IPS DF 19.7 (cell line): ENCODE measurements around the gene CDH23.

Experiments used
- DNase-seq: peaks from one replicate; pipeline ENCODE4 v3.0.0-alpha.2; 2013; ENCODE audit warnings: low read depth, low spot score

Gene CDH23

DNA sequence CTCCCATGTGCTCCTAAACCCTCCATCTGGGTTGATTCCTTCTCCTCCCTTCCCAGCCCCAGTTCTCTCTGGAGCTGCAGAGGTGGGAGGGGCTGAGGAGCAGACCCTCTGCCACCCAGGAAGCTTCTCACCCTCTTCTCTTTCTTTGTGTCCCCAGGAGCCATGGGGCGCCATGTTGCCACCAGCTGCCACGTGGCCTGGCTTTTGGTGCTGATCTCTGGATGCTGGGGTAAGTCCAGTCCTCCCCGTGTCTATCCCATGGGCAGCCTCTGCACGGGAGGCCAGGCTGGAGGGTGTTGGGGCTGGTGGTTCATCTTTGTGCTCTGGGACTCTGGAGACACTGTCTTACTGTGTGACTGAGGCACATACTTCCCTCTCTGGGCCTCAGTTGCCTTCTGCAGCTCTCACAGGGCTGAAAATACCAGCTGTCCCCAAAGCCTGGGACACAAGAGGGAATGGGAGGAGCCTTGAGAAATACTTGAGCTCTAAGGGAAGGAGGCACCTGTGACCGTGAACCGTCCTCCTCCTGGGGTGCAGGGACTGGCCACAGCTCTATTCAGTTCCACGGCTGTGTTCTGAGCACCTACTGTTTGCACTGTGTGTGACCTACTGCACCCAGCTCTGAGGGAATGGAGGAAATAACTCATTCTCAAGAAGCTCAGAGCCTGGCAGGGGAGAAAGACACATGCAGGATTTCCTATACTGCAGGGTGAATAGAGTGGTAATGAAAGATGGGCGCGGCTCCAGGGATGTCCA is 43.1 kb downstream of the CDH23 start:
- no peak for DNase-seq

DNA sequence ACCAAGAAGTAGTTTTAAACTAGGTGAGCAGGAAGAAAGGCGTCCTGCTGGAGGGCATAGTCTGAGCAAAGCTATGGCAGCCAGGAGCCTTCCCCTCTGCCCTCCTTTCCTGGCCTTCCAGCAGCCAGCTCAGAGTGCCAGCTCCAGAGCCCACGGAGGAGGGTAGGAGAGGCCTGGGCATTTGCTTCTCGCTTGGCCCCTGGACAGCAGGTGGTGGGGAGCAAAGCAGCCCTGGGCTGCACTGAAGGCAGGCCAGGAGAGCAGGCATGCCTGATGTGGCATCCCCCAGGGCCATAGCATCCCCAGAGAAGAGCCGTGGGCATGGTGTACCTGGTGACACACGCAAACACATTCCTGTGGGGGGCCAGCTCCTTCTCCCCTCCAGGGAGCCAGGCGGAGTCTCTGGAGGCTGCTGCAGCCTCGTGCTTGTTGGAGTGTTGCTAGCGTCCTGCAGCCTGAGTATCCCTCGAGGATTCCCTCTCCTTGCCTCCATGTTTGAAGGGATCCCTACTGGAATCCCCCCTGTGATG is 43.9 kb downstream of the CDH23 start:
- no peak for DNase-seq

DNA sequence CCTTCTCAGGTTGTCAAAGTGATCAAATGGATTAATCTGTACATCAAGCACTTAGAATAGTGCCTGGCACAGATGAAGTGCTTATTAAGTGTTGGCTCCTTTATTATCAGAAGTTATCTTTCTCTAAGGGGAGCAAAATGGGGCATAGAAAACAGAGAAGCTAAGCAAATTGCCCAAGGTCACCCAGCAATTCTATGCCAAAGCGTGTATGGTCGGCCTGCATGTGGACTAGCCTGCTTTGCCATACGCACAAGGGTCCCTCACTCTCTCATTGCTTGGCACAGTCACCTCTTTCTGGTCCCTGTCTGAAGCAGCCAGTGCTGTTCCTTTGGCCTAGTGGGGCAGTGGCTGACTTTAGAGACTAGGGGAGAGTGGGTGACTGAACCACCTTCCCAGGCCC is 45.3 kb downstream of the CDH23 start:
- no peak for DNase-seq

DNA sequence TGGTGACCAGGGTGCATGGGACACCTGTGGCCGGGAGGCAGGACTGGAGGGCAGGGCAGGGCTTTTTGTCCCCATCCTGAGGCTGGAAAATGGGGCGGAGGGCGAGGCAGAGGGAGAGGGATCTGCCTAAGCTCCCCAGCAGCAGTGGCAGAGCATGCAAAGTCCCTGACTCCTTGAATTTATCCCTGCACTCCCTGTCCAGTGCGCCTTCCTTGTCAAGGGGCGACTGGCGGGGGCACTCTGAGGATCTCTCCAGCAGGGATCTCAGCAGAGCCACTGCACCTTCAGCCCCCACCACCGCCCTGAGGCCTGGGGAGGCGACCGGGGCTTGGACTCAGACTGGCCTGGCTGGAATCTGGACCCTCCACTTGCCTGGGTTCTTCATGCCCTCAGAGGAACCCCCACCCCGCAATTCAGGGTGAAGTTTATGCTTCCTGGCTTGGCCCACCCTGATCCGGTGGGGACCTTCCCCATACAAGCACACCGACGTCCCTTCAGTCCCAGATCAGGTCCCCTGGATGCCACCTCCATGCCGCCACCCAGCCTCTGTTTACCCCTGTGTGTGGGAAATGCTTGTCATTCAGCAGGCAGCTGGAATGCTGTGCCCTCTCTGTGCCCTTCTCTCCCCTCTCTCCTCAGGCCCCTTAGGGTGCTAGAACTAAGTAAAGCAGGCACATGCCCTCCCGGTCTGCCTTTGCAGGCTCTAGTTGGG is 46.3 kb downstream of the CDH23 start:
- no peak for DNase-seq

DNA sequence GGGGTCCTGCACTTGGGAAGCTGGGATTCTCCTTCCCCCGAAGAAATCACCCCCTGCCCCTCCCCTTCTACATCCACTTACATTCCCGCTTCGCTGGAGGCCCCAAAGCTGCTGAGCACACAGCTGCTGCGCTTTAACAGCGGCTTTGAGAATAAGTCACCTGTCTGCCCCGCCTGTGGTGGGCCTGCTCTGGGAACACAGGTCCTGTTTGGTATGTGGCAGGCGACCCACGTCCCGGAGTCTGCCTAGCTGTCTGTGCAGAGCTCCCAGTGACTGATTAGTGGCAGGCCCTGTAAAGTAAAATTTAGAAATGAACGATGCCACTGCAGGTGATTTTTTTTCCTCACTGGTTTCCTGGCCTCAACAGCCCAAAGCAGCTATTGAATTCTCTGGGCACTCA is 47.0 kb downstream of the CDH23 start:
- DNase-seq: no peak

DNA sequence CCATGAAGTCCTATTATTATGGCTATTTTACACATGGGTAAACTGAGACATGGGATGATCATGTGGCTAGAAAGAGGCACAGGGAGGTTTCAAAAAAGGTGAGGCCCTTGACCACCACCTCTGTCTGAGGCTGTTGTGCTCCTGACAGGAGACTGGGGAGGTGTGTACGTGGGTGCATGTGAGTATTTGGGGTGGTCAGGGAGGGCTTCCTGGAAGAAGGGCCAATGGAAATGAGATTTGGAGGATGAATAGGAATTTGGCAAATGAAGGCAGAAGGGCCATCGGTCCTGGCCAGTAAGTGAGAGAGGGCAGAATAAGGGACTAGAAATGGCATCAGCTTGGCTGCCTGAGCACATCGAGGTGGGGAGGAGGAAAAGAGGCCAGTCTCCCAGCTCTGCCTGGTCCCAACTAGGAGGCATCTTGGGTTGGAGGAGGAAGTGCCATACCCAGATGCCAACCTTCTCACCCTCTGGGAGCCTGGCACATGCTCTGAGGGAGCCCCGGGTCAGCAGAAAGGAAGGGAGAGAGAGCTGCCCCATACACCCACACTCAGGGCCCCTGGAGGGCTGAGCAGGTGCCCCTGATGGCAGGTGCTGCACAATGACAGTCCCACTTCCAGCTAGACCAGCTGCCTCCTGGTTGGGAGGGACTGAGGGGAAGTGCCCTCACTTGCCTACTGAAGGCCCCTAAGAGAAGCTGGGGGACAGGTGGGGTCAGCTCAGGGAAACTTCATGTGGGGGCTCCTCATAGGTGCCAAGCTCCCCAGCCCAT is 47.7 kb downstream of the CDH23 start:
- no peak for DNase-seq

DNA sequence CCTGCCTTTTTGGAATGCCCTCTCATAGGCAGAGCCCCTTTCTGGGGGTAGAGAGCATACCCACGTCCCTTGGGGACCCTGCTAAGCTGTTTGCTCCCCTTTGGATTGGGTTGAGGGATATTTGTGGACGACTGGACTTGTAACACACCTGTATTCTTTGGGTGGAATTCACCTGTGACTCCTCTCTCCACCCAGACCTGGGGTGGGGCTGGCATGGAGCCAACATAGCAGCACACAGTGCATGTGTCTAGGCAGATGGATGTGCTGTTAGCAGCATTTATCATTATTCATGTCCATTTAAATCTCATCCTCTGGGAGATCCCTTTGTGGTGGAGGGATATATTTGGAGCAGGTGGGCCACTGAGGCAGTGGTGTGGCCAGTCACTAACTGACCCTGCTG is 51.0 kb downstream of the CDH23 start:
- no peak for DNase-seq

DNA sequence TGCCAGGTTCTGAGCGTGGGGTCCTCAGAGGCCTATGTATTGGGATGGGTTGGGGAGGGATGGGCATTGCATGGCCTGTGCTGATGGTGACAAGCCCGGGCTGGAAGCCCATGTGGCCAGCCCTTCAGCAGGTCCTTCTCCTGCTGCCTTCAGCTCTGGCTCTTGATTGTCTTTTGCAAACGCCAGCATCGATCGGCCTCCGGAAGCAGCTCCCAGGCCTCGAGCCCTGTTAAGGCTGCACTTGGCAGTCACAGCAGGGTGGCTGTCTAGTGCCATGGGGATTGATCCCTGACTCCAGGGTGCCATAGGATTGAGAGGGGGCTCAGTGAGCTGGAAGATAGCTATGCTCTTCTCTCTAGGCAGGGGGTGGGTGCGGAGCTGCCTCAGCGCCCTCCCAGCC is 51.4 kb downstream of the CDH23 start:
- no peak for DNase-seq

DNA sequence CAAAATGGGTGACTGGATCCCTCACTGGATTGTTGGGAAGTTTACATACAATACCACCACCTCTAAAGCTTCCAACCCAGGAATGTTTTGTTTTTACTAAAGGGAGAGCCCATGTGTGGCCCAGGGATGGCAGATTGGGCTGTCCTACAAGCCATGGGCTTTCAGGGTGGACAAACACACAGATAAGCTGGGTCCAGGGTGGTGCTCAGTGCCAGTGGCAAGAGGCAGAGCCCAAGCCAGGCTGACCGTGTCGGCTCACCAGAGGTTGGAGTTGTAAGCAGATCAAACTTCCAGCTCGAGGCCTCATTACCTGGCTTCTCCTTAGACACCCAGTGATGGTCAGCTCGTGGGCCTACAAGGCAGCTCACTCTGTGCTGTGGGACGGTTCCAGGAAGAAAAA is 52.3 kb downstream of the CDH23 start:
- DNase-seq: no peak

DNA sequence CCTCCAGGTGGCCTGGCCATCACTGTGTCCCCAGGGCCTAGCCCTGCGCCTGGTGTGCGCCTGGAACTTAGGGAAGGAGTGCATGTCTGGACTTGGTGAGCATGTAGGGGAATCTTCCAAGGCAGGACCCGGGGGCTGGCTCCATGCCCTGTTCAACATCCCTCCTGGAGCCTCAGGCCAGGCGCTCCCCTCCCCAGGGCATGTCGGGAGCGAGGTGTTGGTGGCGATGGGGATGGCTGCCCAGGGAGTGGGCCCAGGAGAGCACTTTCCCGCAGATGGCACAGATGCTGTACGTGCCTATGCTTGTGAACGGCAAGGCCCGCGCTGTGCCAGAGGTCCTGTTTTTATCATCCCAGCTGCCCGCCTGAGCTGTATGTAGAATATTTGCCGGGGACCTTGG is 55.0 kb downstream of the CDH23 start:
- DNase-seq: no peak

DNA sequence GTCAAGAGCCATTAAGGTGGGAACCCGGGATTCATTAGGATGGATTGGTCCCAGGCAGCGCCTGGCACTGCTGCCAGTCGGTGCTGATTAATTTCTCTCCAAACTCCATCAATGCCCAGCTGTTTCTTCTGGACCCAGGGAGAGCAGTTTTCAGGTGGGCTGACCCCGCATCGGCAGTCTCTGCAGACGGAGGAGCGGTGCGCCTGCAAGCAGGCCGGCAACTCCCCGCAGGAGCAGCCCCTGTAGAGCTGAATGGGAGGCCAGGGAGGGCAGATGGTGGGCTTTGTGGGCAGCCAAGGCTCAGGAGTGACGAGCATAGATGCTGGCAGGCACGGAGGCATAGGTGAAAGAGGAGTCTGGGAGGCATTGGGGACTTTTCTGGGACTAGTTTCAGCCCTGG is 56.5 kb downstream of the CDH23 start:
- DNase-seq: no peak

DNA sequence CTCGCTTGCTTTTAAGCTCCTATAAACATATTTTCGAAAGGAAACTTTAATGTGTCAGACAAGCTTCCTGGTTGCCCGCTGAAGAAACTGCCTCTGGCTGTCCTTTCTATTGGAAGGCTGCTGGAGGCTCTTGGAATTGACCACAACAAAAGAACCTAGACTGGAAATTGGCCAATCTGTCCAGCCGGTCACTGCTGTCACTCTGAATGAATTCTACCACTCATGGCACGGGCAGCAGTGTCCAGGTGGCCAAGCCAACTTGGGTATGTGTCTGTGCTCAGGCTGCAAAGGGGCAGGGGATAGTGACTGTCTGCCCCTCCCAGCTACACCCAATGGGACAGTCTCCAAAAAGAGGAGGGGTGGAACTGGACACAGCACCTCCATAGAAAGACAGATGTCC is 57.6 kb downstream of the CDH23 start:
- DNase-seq: no peak

DNA sequence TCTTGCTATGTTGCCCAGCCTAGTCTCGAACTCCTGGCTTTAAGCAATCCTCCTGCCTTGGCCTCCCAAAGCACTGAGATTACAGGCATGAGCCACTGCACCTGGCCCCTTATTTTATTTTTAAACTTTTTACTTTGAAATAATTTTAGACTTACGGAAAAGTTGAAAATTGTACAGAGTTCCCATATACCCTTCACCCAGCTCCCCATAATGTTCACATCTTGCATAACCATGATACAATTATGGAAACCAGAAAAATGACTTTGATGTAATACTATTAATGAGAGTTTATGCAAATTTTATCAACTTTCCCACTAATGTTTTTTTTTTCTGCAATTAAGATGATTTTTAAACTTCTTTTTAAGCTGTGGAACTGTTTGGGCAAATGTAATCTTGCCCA is 58.3 kb downstream of the CDH23 start:
- no peak for DNase-seq

DNA sequence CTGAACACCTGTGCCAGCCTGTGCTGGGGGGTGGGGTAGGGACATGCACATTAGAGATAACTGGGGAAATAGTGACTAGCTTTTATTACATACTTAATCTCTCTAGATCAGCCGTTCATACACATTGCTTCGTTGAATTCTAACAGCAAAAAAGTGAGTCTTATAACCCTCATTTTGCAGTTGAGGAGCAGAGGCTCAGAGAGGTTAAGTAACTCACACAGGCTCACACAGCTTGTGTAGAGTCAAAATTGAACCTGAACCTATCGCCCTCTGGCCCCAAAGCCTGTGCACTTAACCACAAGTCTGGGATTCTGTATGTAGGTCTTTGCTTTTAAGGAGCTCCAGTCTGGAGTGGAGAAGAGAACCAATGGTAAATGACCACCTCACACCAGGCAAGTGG is 59.9 kb downstream of the CDH23 start:
- no peak for DNase-seq

DNA sequence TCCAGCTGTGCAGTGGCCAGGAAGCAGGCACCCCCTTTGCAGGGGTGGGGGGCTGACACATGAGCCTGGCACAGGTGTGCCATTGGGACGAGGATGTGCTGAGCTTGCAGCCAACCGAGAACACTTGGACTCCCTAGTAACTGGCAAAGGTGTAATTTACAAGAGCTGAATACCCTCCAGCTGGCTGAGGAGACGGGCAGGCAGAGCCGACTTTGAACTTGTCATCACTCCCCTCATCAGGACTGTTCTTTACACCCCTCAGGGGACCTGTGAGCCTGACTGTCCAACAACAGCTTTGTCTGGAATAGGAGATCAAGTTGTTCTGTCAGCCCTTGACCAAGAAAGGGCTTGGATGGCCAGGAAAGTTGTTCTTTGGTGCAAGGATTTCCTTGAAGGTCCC is 61.2 kb downstream of the CDH23 start:
- DNase-seq: no peak

DNA sequence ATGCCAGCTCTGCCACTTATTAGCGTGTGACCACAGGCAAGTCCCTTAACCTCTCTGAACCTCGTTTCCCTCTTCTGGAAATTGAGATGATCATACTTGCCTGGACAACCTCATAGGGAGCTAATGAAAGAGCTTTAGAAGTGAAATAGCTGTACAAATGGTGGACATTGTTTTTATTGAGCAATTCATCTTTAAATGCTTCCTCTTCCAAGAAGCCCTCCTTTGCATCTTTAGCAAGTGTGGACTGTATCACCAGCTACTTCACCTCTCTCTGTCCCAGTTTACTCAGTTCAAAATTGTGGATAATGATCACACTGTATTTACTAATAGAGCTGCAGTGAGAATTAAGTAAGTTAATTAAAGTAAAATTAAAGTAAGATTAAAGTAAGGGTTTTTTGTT is 61.7 kb downstream of the CDH23 start:
- no peak for DNase-seq

DNA sequence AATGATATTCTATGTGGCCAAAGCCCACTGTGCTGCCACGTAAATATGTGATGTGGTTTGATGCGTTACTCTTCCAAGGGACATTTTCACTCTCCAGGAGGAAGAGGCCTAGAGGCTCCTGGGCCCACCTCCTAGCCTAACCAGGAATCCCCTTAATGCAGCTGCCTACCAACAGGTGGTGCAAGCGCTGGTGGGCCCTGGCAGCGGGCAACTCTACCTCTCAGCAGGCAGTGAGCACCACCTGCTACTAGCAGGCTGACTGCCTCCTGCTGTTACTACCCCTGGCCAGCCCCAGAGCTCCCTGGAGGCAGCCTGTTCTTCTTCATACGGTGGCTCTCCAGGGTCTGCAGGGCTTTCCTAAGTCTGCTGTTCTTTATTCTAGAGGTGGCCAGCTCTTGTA is 62.8 kb downstream of the CDH23 start:
- no peak for DNase-seq

DNA sequence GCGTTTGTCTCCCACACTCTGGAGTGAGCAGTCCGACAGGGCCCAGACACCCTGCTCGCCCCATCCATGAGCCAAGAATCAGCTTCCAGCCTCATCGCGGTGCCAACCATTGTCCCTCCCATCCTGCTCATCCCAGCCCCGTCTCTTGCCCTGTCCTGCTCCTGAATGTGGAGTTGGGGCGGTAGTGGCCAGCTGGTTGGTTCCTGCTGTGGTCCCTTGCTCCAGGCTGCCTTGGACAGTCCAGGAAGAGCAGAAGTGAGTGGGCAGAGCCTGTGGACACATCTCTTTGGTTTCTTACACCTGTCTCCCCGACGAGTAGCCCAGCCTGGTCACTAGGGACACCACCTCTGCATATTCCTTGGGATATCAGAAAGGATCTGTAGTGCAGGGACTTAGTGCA is 63.9 kb downstream of the CDH23 start:
- DNase-seq: no peak

DNA sequence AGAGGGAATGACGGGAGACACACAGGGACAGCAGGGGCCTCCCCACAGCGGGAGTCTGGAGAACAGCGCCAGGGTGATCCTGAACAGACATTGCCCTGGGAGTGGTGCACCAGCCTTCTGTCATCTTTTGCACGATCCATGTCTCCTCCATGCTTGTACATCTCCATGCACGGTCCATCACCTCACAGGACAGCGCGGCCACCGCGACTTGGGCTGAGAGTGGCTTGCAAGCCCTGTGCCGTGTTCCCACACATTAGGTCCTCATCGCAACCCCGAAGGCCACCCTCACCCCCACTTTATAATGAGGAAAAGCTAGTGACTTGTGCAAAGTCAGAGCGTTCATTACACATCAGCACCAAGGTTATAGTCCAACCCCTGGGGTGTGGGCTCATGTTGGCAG is 64.7 kb downstream of the CDH23 start:
- no peak for DNase-seq

DNA sequence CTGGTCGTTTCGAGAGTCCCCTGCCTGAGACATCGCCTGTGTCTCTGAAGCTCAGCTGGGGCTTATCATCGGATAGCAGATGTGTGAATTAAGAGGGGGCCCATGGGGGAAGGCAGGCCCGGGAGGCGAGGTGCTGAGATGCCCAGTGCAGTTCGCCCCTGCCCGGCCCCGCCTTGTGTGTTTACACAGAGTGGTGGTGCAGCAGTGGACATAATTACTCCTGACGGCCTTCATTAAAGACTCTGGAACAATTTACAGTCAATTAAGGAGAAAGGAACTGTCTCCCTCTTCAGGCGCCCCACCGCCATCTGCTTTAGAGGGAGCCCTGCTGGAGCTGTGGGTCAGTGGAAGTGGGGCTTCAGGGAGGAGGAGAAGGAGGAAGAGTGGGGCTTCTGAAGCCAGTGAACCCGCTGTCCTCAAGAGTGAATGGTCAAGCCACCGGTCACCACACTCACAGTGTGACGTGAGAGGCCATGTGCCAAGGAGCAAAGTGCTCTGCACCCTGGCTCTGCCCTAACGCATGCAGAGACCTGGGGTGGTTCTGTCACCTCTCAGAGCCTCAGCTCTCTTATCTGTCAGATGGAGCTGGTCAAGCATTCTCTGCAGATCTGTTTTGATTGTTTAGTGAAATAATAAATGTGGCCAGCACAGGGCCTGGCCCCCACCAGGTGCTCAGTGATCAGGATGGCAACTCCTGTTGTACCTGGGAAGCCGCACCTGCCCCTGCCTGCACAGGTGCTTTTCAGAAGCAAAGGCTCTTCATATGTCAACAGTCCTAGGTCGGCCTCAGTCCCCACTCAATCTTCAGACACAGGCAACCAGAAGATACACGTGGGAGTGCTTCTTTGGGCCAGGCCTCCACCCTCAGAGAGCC is 65.6 kb downstream of the CDH23 start:
- no peak for DNase-seq

DNA sequence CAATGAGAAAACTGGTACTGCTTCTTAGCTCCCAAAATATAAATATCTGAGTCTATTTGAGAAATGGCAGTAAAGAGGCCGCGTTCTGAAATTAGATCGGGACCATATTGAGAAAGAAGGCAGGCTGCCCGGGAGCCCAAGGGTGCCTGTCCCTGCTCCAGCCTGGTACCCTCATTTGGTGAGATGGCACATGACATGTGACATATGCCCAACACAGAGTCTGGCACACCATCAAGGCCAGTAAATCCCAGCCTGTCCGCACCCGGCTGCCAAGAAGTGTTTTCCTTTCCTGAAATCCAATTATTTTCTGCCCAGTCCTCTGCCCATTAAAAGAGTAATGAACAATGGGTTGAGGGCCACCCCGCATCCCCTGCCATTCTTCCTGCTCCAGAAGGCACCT is 66.4 kb downstream of the CDH23 start:
- DNase-seq: no peak
